GM10248 (cell line): Measurements from ENCODE around the gene SLC6A9.

Experiments
- CTCF ChIA-PET: fragments of 300-600 bp; sonication (Branson Sonifier 250); formaldehyde crosslinking; extraction: SDS; loops from one replicate; lab custom pipeline; 2021; ENCODE audit warnings: antibody characterized with exemption; lab: Yijun Ruan, JAX
- POLR2A ChIA-PET: fragments of 350-650 bp; sonication (Branson Sonifier 250); formaldehyde crosslinking; extraction: SDS; loops from one replicate; lab custom pipeline; 2020; ENCODE audit warnings: antibody characterized with exemption; lab: Yijun Ruan, JAX
- DNase-seq: peaks from one replicate; pipeline ENCODE4 v3.0.0; 2012; ENCODE audit errors: extremely low spot score
- TF ChIP-seq, protein P1 (sequence below): IDR thresholded peaks from 2 replicates; pipeline ENCODE4 v1.5.1; 2012; ENCODE audit warnings: mild to moderate bottlenecking, low read depth; ENCODE audit errors: extremely low read depth, missing control alignments, control extremely low read depth

The SLC6A9 gene

DNA sequence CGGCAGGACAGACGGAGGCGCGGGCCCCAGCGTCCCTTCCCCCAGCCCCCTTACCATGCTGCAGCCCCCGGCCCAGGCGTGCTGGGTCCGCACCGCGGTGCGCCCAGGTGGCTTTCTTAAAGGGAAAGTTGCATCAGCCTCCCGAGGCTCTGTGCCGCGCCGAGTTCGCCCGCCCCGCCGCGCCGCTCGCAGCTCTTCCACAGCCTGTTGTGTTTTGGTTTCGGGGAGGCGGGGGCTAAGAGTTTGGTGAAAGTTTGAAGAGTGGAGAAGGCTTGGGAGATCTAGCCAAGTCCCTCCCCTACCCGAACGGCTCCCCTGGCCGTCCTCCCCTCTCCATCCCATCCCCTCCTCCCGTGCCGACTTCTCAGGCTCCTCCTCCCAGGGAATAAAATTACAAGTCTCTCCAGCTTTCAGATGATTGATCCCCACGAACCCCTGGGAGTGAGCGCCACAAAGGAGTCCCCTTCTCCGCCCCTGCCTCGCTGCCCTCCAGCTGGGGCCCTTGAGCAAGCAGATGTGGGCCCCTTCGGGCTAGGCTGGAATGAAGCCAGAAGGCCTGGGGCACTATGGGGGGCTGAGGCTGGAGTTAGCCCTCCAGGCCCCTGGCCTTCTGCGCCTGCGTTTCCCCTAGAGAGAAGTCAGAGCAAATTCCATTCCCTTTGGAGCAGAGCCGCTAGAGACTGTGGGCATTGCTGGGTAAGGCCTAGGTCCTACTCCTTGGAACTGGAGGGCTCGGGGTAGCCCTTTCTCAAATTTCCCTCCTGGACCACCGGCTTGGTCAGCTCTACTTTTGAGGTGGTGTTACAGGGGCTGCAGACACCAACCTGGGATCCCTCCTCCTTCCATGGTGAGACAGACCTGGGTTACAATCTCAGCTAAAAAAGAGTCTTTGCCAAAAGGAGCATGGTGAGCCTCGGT, at the start of gene SLC6A9:
Gene SLC6A9 (minus strand): TSS at position 211 of the 918 bp plus-strand sequence. CDS start 7,185 bp downstream, outside the sequence.
- no peak for DNase-seq
- ChIA-PET POLR2A (no interaction called here), CTCF (interaction anchor here (1.0 to 8.4 kb wide), 7 partner anchors 9 to 97 kb away, joined by 3 to 169 read pairs (median 4); no protein-coding TSS in a partner anchor)
- TF ChIP-seq, protein P1, sequence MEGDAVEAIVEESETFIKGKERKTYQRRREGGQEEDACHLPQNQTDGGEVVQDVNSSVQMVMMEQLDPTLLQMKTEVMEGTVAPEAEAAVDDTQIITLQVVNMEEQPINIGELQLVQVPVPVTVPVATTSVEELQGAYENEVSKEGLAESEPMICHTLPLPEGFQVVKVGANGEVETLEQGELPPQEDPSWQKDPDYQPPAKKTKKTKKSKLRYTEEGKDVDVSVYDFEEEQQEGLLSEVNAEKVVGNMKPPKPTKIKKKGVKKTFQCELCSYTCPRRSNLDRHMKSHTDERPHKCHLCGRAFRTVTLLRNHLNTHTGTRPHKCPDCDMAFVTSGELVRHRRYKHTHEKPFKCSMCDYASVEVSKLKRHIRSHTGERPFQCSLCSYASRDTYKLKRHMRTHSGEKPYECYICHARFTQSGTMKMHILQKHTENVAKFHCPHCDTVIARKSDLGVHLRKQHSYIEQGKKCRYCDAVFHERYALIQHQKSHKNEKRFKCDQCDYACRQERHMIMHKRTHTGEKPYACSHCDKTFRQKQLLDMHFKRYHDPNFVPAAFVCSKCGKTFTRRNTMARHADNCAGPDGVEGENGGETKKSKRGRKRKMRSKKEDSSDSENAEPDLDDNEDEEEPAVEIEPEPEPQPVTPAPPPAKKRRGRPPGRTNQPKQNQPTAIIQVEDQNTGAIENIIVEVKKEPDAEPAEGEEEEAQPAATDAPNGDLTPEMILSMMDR = no peak

DNA sequence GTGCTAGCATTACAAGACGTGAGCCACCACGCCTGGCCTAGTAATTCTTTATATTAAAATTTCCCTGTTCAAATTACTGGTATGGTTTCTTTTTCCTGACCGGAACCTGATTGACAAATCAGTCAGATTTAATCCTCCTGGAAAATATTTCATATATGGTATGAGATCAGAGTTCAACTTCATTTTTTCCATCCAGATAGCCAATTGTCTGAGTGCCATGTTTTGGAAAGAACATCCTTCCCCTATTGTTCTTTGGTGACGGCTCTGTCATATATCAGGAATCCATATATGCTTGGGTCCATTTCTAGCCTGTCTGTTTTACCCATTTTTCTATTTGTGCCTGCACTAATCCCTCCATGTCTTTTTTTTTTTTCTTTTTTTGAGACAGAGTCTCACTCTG, 48.3 kb upstream of the SLC6A9 start:
- ChIA-PET POLR2A (no interaction called here), CTCF (no interaction called here)
- no peak for DNase-seq
- TF ChIP-seq, protein P1 = no peak

DNA sequence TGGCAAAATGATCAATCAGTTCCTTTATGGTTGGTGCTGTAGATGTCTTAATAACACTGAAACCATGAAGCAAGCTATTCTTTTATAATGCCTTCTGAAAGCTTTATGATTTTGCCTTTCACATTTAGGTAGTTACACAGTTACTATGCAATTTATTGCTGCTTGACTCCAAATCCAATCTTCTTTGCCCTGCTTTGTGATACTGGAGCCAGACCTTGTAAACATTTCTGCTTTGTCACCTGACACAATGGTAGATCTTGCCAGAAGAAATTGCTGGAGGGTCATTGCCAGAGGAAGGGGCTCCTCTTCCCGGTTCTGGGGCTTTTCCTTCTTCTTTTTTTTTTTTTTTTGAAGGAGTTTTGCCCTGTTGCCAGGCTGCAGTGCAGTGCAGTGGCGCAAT, 46.8 kb upstream of the SLC6A9 start:
- TF ChIP-seq, protein P1 = no peak
- POLR2A ChIA-PET = no interaction called here
- CTCF ChIA-PET = interaction anchor here (0.7 kb wide), 1 partner anchor 30 kb away, joined by 3 read pairs; no protein-coding TSS in a partner anchor
- no peak for DNase-seq

DNA sequence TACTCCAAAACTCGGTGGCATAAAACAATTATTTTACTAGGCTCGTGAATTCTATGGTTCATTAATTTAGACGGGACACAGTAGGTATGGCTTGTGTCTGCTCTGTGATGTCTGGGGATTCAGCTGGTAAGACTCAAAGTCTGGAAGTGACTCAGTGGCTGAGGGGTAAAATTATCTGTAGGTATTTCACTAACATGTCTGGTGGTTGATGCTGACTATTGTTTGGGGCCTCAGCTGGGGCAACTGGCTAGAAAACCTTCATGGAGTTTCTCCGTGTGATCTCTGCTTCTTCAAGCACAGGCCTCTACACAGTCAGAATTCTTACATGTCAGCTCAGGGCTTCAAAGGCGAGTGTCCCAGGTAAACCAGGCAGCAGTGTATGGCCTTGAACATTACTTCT, 46.2 kb upstream of the SLC6A9 start:
- ChIA-PET POLR2A (no interaction called here), CTCF (interaction anchor here (0.7 kb wide), 1 partner anchor 29 kb away, joined by 3 read pairs; no protein-coding TSS in a partner anchor)
- TF ChIP-seq, protein P1 = no peak
- no peak for DNase-seq

DNA sequence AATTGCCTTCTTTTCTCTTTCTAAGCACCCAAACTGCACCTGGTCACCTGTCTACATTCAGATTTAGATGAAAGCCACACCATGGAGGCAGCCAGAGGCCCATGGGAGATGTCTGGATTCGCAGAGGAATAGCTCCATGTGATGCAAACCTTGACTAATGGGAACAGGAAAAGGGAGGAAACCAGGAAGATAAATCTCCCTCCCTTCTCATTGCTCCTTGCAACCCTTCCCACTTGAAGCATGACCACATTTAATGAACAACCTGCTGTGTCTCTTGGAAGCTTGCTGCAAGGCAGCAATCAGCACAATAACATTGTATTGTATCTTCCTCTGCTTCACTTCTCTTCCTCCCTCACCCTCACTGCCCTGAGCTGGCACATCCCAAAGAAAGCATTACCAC, 44.8 kb upstream of the SLC6A9 start:
- DNase-seq = no peak
- TF ChIP-seq, protein P1 = no peak
- CTCF ChIA-PET = no interaction called here
- POLR2A ChIA-PET = no interaction called here

DNA sequence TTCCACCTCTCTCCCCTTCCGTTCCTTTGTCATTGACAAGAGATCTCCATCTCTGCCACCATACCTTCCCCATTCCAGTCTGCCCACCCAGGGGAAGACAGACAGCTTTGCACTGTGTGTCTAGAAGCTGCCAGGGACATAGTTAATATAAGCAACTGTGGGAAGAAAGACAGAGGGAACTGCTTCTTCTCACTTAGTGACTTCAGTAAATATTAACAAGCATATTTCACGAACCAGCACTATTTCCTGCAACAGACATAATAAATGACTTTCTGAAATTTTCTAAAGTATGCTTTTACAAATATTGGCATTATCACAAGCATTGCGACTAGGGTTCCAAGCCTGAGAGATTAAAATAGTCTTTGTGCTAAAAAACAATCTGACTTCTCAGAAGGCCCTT, 43.2 kb upstream of the SLC6A9 start:
- POLR2A ChIA-PET = no interaction called here
- TF ChIP-seq, protein P1 = no peak
- CTCF ChIA-PET = no interaction called here
- DNase-seq = no peak
